ENCODE results near the gene IGSF23.

IGSF23 gene

GRCh38 chr19:44613295-44614178 lies at the start of gene IGSF23:
Gene IGSF23 (plus strand): TSS chr19:44613563. CDS start chr19:44613646, 83 bp downstream.
- H3K9me3 ChIP-seq (ENCODE audit: control insufficient read depth, insufficient read depth, low read length): no peaks in the 10 kb centered on the region
- H3K36me3 ChIP-seq (ENCODE audit: control insufficient read depth, insufficient read depth, low read length): no peaks in the 10 kb centered on the region
- H3K4me3 ChIP-seq (ENCODE audit: low read depth, low read length): no peak within 1 kb of the TSS
- no peaks in the 10 kb centered on the region for H3K27me3 ChIP-seq (ENCODE audit: control insufficient read depth, insufficient read depth, low read length)
- no peaks in the 10 kb centered on the region for H3K4me1 ChIP-seq (ENCODE audit: control insufficient read depth, insufficient read depth, low read length)
- H3K9ac ChIP-seq (ENCODE audit: low read depth, low read length): no peak within 1 kb of the TSS

DNA sequence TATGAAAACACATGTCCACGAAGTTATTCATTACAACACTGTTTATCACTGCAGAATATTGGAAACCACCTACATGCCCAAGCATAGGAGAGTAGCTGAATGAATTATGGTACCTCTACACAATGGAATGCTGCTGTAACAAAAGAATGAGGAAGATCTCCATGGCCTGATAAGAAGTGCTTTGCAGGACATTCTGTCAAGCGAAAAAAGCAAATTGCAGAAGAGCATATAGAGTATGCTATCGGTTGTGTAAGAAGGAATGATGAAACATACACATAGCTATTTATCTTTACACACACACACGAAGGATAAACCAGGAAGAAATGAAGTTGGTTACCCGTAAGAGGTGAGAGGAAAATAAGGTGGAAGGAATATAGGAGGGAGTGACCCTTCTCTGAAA lies 46.4 kb upstream of the IGSF23 start:
- no peak overlapping the region for H3K4me3 ChIP-seq (ENCODE audit: low read depth, low read length)
- no peaks in the 10 kb centered on the region for H3K4me1 ChIP-seq (ENCODE audit: control insufficient read depth, insufficient read depth, low read length)

GRCh38 chr19:44567745-44568144 lies 45.6 kb upstream of the IGSF23 start:
- no peaks in the 10 kb centered on the region for H3K9me3 ChIP-seq (ENCODE audit: control insufficient read depth, insufficient read depth, low read length)
- no peak overlapping the region for H3K9ac ChIP-seq (ENCODE audit: low read depth, low read length)
- no peaks in the 10 kb centered on the region for H3K36me3 ChIP-seq (ENCODE audit: control insufficient read depth, insufficient read depth, low read length)
- H3K4me1 ChIP-seq (ENCODE audit: control insufficient read depth, insufficient read depth, low read length): no peaks in the 10 kb centered on the region
- H3K27me3 ChIP-seq (ENCODE audit: control insufficient read depth, insufficient read depth, low read length): no peaks in the 10 kb centered on the region
- H3K4me3 ChIP-seq (ENCODE audit: low read depth, low read length): no peak overlapping the region

More for the DNA sequence above, 46.4 kb upstream of the IGSF23 start:
- Histone ChIP-seq H3K27me3 (ENCODE audit: control insufficient read depth, insufficient read depth, low read length) (no peaks in the 10 kb centered on the region), H3K36me3 (ENCODE audit: control insufficient read depth, insufficient read depth, low read length) (no peaks in the 10 kb centered on the region), H3K9me3 (ENCODE audit: control insufficient read depth, insufficient read depth, low read length) (no peaks in the 10 kb centered on the region), H3K9ac (ENCODE audit: low read depth, low read length) (no peak overlapping the region)

DNA sequence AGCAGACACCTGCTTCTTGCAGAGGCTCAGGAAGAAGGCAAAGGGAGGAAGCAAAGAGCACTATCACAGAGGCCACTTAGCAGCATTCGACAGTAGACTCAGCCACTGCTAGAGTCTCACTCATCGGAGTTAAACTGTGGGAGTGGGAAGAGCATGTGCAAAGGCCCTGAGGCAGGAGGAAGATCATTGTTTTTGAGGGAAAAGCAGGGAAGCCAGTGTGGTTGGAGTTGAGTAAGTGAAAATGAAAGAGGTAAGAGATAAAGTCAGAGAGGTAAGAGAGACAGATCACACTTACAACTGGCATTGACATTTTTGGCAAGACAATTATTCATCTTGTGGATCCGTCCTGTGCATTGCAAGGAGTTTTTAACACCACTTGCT lies 42.8 kb upstream of the IGSF23 start:
- H3K4me3 ChIP-seq (ENCODE audit: low read depth, low read length): no peak overlapping the region
- H3K36me3 ChIP-seq (ENCODE audit: control insufficient read depth, insufficient read depth, low read length): no peaks in the 10 kb centered on the region
- no peaks in the 10 kb centered on the region for H3K4me1 ChIP-seq (ENCODE audit: control insufficient read depth, insufficient read depth, low read length)

DNA sequence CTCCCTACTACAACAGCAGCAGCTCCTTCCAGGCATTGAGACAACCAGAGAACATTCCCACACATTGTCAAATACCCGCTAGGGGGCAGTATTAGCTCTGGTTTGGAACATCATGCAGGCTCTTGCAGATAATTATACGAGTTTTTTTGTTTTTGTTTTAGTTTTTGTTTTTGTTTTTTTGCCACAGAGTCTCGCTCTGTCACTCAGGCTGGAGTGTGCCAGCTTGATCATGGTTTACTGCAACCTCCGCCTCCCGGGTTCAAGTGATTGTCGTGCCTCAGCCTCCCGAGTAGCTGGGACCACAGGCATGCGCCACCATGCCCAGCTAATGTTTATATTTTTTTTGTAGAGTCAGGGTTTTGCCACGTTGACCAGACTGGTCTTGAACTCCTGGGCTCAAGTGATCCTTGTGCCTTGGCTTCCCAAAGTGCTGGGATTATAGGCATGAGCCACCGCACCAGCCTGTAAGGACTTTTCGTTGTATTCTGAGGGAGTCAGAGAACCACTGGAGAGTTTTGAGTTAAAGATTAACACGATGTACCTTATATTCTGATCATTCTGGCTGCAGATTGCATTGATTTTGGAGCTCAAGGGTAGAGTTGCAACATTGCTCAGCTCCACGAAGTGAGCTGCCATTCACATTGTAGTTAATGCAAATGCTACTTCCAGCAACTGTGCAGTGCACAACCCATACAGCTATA lies 42.2 kb upstream of the IGSF23 start:
- Histone ChIP-seq H3K36me3 (ENCODE audit: control insufficient read depth, insufficient read depth, low read length) (no peaks in the 10 kb centered on the region), H3K9ac (ENCODE audit: low read depth, low read length) (no peak overlapping the region), H3K9me3 (ENCODE audit: control insufficient read depth, insufficient read depth, low read length) (no peaks in the 10 kb centered on the region), H3K4me1 (ENCODE audit: control insufficient read depth, insufficient read depth, low read length) (no peaks in the 10 kb centered on the region), H3K27me3 (ENCODE audit: control insufficient read depth, insufficient read depth, low read length) (no peaks in the 10 kb centered on the region), H3K4me3 (ENCODE audit: low read depth, low read length) (no peak overlapping the region)

More for the DNA sequence above, 42.8 kb upstream of the IGSF23 start:
- Histone ChIP-seq H3K27me3 (ENCODE audit: control insufficient read depth, insufficient read depth, low read length) (no peaks in the 10 kb centered on the region), H3K9ac (ENCODE audit: low read depth, low read length) (no peak overlapping the region), H3K9me3 (ENCODE audit: control insufficient read depth, insufficient read depth, low read length) (no peaks in the 10 kb centered on the region)

- no peaks in the 10 kb centered on the region for H3K36me3 ChIP-seq (ENCODE audit: control insufficient read depth, insufficient read depth, low read length)
- H3K4me1 ChIP-seq (ENCODE audit: control insufficient read depth, insufficient read depth, low read length): no peaks in the 10 kb centered on the region
- H3K4me3 ChIP-seq (ENCODE audit: low read depth, low read length): no peak overlapping the region
- H3K27me3 ChIP-seq (ENCODE audit: control insufficient read depth, insufficient read depth, low read length): no peaks in the 10 kb centered on the region
- no peak overlapping the region for H3K9ac ChIP-seq (ENCODE audit: low read depth, low read length)
- H3K9me3 ChIP-seq (ENCODE audit: control insufficient read depth, insufficient read depth, low read length): no peaks in the 10 kb centered on the region
Observed at GRCh38 chr19:44571830-44572580, 41.4 kb upstream of the IGSF23 start.

GRCh38 chr19:44572581-44572900 lies 40.8 kb upstream of the IGSF23 start:
- H3K4me1 ChIP-seq (ENCODE audit: control insufficient read depth, insufficient read depth, low read length): no peaks in the 10 kb centered on the region
- H3K9ac ChIP-seq (ENCODE audit: low read depth, low read length): no peak overlapping the region
- H3K4me3 ChIP-seq (ENCODE audit: low read depth, low read length): no peak overlapping the region
- H3K27me3 ChIP-seq (ENCODE audit: control insufficient read depth, insufficient read depth, low read length): no peaks in the 10 kb centered on the region
- no peaks in the 10 kb centered on the region for H3K36me3 ChIP-seq (ENCODE audit: control insufficient read depth, insufficient read depth, low read length)
- H3K9me3 ChIP-seq (ENCODE audit: control insufficient read depth, insufficient read depth, low read length): no peaks in the 10 kb centered on the region

- Histone ChIP-seq H3K4me1 (ENCODE audit: control insufficient read depth, insufficient read depth, low read length) (no peaks in the 10 kb centered on the region), H3K27me3 (ENCODE audit: control insufficient read depth, insufficient read depth, low read length) (no peaks in the 10 kb centered on the region), H3K36me3 (ENCODE audit: control insufficient read depth, insufficient read depth, low read length) (no peaks in the 10 kb centered on the region), H3K9ac (ENCODE audit: low read depth, low read length) (no peak overlapping the region), H3K4me3 (ENCODE audit: low read depth, low read length) (no peak overlapping the region), H3K9me3 (ENCODE audit: control insufficient read depth, insufficient read depth, low read length) (no peaks in the 10 kb centered on the region)
Observed at GRCh38 chr19:44573183-44573582, 40.2 kb upstream of the IGSF23 start.

DNA sequence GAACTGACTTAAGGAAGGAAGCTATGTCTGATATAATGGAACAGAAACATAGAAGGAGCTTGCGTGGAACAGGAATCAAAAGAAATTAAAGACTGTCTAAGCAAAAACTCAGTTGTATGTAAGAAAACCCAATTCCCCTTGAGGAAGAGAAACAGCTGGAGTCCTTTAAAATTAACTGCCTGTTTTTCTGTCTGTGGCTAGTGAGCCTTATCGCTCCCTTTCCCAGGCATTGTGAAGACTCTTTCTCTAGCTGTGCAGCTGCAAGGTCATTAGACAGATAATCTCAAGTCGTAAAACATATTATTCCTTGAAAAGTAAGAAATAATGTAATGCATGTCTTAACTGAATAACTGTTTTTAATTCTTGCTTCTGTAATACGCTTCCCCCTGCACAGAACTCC lies 39.7 kb upstream of the IGSF23 start:
- Histone ChIP-seq H3K4me1 (ENCODE audit: control insufficient read depth, insufficient read depth, low read length) (no peaks in the 10 kb centered on the region), H3K9ac (ENCODE audit: low read depth, low read length) (no peak overlapping the region), H3K4me3 (ENCODE audit: low read depth, low read length) (no peak overlapping the region), H3K27me3 (ENCODE audit: control insufficient read depth, insufficient read depth, low read length) (no peaks in the 10 kb centered on the region), H3K9me3 (ENCODE audit: control insufficient read depth, insufficient read depth, low read length) (no peaks in the 10 kb centered on the region), H3K36me3 (ENCODE audit: control insufficient read depth, insufficient read depth, low read length) (no peaks in the 10 kb centered on the region)

DNA sequence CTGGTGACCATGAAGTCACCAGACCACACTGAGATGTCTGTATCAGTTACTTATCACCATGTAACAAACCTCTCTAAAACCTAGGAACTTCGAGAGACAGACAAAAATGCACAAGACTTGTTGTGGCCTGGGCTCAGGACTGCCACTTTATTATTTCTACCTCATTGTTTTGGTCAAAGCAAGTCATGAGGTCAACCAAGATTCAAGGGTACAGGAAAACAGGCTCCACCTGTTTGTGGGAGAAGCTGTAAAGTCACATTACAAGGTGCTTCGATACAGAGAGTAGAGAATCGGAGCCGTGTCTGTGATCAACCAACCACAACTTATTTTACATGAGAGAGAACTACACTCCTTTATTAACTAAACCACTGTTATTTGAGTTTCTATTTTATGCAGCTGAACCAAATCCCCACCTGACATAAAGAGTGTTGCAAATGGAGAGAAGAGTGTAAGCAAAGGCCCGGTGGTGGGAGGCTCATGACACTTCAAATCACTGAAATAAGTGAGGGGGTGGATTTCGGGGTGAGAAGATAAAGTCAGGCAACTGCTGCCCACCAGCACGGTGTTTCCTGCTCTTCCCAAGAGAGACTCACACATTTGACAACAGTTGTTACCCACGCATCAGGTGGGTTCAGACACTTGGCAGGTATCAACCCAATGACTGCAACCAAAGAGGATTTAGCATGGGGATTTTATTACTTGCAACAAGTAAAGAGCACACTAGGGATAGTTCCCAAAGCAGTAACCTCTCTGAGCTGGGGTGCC lies 39.0 kb upstream of the IGSF23 start:
- no peak overlapping the region for H3K9ac ChIP-seq (ENCODE audit: low read depth, low read length)
- no peaks in the 10 kb centered on the region for H3K9me3 ChIP-seq (ENCODE audit: control insufficient read depth, insufficient read depth, low read length)
- no peaks in the 10 kb centered on the region for H3K36me3 ChIP-seq (ENCODE audit: control insufficient read depth, insufficient read depth, low read length)

DNA sequence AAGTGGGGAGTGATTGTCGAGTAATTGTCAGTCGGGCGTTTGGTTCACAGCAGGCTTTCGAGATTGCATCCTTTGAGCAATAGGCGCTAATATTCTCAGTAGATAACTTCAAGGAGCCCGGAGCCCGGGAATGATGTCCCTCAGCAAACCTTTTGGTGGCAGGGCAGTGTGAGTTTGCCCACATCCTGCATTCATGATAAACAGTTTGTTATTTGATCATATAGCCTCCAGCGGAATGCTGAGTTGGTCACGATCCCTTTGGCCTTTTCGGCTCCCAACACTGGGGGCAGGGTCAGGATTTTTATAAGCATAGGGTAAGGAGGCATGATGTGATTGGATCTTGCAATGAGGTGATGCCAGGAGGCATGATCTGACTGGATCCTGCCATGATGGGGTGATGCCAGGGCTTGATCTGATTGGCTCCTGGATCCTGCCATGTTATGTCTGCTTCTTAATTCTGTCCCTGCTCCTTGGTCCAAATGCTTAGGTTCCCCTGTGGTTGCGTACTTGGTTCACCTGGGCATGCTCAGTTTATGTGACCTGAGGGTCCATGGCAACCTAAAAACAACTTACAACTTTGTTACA lies 38.2 kb upstream of the IGSF23 start:
- H3K9me3 ChIP-seq (ENCODE audit: control insufficient read depth, insufficient read depth, low read length): no peaks in the 10 kb centered on the region
- no peaks in the 10 kb centered on the region for H3K27me3 ChIP-seq (ENCODE audit: control insufficient read depth, insufficient read depth, low read length)
- H3K4me1 ChIP-seq (ENCODE audit: control insufficient read depth, insufficient read depth, low read length): no peaks in the 10 kb centered on the region
- no peak overlapping the region for H3K4me3 ChIP-seq (ENCODE audit: low read depth, low read length)
- H3K9ac ChIP-seq (ENCODE audit: low read depth, low read length): no peak overlapping the region
- H3K36me3 ChIP-seq (ENCODE audit: control insufficient read depth, insufficient read depth, low read length): no peaks in the 10 kb centered on the region

More for the DNA sequence above, 39.0 kb upstream of the IGSF23 start:
- Histone ChIP-seq H3K4me3 (ENCODE audit: low read depth, low read length) (no peak overlapping the region), H3K27me3 (ENCODE audit: control insufficient read depth, insufficient read depth, low read length) (no peaks in the 10 kb centered on the region), H3K4me1 (ENCODE audit: control insufficient read depth, insufficient read depth, low read length) (no peaks in the 10 kb centered on the region)
